HG02884 (cell line): ENCODE measurements around the gene ANKS1B.
"Not testable (repeated sequence)": the region's sequence is repeated elsewhere in the genome, so short reads cannot be mapped to it uniquely, and the experiment has no call there.

Source experiments
- ATAC-seq: cut with Tn5 transposase; IDR thresholded peaks from one replicate; pipeline ENCODE4 v1.9.1; 2021; ENCODE audit warnings: mild to moderate bottlenecking, moderate library complexity; ENCODE audit not compliant: unreplicated experiment

Gene ANKS1B

DNA sequence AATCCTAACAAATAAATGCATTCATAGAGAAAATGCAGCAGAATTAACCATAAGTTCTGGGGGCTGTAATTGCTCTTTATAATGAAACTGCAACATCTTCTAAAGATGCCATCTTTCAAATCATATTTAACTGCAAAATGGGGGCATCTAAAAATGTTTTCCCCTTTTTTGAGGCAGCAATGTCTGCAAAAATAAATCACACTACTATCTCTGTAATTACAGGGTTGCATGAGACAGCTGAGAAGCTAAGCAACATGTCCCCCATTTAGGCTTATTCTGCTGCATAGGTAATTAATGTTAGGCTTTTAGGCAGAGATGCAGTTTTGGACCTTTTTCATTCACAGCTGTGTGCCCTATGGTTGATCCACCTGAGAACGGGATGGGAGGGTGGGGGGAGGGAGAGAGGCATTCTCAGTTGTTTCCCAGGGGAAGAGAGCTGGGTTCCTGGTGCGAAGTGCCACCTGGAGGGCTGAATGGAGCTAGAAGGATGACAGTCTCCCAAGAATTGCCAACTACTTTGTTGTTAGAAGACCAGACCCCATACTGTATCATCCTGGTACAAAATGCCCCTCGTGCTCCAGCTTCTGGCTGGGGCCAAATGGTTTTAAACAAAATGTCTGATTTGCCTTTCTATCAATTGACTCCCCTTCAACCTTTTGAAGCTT, 1185.5 kb downstream of the ANKS1B start:
- ATAC-seq, result no peak

GRCh38 chr12:98797200-98797599, 1187.5 kb downstream of the ANKS1B start:
- no peak for ATAC-seq

- no peak for ATAC-seq
These were observed 1188.0 kb downstream of the ANKS1B start for GRCh38 chr12:98796745-98797144.

- no peak for ATAC-seq
These were observed 1191.6 kb downstream of the ANKS1B start for GRCh38 chr12:98793121-98793520.

GRCh38 chr12:98791406-98791805, 1193.3 kb downstream of the ANKS1B start:
- ATAC-seq, result no peak

DNA sequence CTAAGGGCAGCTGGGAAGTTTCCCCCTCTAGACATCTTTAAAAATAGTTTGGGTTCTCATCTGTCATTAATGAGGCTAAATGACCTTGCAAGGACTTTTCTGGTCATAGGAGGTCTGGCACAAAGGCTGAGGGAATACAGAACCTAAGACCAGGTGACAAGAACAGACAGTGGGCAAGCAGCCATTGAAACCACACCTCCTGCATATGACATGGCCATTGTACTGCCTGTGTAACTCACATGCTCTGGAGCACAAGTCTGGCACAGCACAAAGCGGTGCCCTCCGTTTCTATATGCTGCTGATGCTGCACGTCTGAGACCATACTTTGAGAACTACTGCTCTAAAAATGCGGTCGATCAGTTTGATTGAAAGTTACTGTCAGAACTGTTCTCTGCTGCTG, 1196.3 kb downstream of the ANKS1B start:
- ATAC-seq, result no peak

- no peak for ATAC-seq
These were observed 1198.1 kb downstream of the ANKS1B start for GRCh38 chr12:98786653-98787052.

DNA sequence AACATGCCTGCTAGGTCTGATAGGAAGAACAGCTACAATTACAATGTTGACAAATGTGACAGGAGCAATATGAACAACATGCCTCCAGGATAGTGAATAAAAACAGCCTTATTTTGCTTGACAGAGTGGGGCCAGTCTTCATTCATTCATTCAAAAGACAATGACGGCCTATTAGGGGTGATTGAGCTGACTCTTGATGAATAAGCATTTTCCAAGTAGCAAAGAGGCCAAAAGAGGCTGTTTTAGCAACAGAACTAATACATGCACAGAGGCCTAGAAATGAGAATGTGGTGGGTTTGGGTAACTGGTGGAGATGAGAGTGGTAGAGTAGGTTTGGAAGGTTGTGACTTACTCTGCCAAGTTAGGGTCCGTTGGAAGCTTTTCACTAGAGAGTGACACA, 1201.3 kb downstream of the ANKS1B start:
- no peak for ATAC-seq

- ATAC-seq, result no peak
These were observed 1204.5 kb downstream of the ANKS1B start for GRCh38 chr12:98780261-98780660.

DNA sequence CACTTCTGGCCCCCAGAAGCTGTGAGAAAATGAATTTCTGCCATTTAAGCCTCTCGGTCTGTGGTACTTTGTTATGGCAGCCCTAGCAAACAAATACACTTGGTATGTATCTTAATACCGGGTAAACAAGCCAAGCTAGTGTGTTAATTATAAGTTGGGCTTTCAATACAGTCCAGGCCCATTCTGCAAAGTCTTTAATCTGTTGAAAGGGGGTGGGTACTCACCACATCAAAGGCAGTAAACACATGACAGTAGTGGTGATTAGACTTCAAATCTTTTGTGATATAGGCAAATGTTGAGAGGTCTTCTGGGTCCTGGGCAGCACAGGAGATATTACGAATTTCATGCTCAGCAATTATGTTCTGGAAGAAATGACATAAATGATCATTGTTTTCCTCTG, 1211.9 kb downstream of the ANKS1B start:
- ATAC-seq, result no peak

- no peak for ATAC-seq
These were observed 1212.7 kb downstream of the ANKS1B start for GRCh38 chr12:98771811-98772752.

DNA sequence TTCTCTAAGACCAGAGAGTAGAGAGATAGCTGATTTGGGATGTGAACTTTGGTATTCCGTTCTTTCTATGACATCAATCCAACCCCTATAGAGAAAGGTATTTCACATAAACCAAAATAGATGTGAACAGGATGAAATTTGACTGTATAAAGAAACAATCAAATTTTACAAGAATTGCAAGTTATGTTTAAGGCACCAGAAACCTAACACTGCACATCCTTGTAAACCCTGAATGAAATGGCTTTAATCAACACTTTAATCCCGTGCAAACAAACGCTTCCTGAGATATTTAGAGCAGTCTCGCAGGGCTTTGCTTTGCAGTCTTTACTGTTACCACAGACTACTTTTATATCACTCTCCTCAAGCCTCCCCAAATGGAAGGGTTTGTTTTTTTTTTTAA, 1214.5 kb downstream of the ANKS1B start:
- no peak for ATAC-seq

GRCh38 chr12:98769068-98769467, 1215.7 kb downstream of the ANKS1B start:
- no peak for ATAC-seq

GRCh38 chr12:98767248-98767647, 1217.5 kb downstream of the ANKS1B start:
- ATAC-seq, result no peak

- no peak for ATAC-seq
These were observed 1221.1 kb downstream of the ANKS1B start for GRCh38 chr12:98763656-98764055.

DNA sequence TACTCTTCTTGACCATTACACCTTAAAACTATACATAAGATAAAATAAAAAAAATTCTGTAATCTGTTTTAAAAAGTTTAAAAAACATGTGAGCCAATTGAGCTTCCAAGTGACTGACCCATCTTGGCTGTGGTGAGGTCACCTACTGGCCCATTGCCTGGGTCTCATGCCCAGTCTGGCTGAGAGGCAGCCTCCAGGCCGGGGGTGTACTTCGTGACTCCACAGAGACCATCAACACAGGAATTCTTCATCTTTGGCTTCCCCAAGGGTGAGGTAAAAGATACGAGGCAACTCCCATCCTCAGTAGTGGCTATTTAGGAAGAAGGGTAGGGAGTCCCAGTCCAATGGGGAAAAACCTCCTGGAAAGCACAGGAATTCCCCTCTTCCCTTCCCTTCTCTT, 1226.4 kb downstream of the ANKS1B start:
- no peak for ATAC-seq

DNA sequence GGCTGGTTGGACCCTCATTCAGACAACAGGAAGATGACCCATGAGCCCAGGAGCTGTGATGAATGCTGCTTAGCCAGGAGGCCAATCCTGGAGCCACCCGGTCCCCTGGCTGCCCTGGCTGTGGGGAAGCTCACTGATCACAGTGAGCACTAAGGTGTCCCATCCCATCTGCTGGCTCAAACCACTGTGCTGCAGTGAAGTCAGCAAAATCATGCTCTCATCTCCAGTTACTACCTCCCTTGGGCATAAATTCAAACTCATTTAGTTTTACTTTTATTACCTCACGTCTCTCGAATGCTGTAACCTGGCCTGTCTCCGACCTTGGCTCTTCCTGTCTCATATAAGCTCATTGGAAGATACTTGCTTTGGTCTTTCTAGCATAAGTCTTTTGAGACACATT, 1227.3 kb downstream of the ANKS1B start:
- no peak for ATAC-seq

DNA sequence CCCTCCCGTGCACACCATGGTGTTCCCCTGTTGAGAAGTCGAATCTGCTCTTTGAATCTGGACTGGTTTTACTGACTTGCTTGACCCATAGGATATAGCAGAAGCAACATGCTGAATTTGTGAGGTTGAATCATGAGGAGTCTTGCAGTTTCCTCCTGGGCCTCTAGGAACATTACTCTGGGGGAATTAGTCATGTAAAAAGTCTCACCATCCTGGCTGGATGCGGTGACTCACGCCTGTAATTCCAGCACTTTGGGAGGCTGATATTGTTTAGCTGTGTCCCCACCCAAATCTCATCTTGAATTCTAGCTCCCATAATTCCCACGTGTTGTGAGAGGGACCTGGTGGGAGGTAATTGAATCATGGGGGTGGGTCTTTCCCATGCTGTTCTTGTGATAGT, 1228.9 kb downstream of the ANKS1B start:
- not testable (repeated sequence) for ATAC-seq

- peak; percentile 99 for ATAC-seq
These were observed 1230.6 kb downstream of the ANKS1B start for GRCh38 chr12:98754095-98754494.

DNA sequence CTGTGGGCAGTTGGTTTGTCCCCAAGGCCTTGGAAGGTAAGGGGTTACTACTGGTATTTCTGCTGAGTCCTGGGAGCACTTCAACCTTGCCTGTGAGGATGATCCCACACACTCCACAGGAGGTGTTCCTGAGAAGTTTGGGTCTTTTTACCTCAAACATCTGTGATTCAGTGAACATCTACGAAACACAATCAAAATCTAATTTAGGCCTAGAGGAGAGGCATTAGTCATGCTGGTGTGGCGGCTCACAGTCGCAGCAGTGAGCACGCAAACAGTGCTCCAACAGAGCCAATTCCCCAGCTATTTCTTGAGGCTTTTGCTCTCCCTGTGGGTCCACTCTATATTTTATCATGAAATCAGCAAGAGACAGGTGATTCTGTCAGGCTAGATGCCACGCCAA, 1232.0 kb downstream of the ANKS1B start:
- no peak for ATAC-seq

- no peak for ATAC-seq
These were observed 1233.1 kb downstream of the ANKS1B start for GRCh38 chr12:98751580-98752115.

DNA sequence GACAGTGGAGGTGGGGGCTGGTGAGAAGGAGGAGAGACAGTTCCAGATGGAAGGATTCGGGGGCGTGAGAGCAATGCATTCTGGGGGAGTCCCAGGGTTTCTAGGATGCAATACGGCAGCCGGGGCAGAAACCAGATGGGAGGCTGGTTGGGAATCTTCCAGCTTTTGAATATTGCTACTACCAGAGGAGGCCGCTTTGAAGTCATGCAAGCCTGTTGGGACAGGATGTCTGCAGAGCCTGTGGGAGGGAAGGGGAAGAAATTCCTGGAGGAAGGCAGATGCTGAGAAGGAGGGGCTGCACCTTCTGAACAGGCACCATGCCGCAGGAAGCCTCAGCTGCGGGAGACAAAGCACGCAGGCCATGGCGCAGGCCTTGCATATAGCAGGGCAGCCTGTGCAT, 1234.2 kb downstream of the ANKS1B start:
- no peak for ATAC-seq
